CD4-positive, alpha-beta T cell treated with Interleukin-21 for 1 hour (primary cell): ENCODE data around the gene AACS.
"Not testable (repeated sequence)": the region's sequence is repeated elsewhere in the genome, so short reads cannot be mapped to it uniquely, and the experiment has no call there.

Experiments used
- DNase-seq: peaks from one replicate; pipeline ENCODE4 v3.0.0-alpha.2; 2020

Gene AACS, protein sequence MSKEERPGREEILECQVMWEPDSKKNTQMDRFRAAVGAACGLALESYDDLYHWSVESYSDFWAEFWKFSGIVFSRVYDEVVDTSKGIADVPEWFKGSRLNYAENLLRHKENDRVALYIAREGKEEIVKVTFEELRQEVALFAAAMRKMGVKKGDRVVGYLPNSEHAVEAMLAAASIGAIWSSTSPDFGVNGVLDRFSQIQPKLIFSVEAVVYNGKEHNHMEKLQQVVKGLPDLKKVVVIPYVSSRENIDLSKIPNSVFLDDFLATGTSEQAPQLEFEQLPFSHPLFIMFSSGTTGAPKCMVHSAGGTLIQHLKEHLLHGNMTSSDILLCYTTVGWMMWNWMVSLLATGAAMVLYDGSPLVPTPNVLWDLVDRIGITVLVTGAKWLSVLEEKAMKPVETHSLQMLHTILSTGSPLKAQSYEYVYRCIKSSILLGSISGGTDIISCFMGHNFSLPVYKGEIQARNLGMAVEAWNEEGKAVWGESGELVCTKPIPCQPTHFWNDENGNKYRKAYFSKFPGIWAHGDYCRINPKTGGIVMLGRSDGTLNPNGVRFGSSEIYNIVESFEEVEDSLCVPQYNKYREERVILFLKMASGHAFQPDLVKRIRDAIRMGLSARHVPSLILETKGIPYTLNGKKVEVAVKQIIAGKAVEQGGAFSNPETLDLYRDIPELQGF

DNA sequence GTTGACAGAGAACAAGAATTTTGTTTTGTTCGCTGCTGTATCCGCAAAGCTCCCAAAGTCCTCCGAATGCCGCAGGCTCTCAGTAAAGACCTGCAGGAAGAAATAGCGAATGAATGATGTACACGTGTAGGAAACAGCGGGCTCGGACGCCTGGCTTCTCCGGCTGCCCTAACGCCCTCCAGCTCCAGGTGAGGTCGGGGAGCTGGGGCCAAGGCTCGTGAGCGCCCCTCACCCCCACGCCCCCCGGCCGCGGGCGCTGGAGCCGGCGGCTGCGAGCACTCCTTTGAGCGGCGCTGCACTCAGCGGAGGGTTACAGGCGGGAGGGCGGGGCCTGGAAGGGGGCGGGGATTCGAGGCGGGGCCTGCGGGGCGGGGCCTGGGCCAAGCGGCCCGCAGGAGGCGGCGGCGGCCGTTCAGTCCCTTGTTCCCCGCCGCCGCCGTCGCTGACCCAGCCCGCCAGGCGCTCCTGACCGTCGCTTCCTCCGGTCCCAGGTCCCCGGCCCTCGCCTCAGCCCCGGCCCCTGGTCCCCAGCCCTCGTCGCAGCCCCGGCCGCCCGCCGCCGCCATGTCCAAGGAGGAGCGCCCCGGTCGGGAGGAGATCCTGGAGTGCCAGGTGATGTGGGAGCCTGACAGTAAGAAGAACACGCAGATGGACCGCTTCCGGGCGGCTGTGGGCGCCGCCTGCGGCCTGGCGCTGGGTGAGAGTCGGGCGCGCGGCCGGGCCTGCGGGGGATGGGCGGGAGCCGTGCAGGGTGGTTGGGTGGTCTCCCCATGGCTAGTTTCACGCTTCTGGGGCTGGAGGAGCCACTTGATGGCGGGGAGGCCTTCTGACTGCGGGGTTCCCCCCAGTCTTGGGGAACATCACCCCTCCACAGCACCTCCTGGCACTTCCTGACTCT is at the start of gene AACS:
AACS (plus strand) TSS at position 415 of the 898 bp plus-strand sequence; CDS start at position 565, 150 bp downstream.
- DNase-seq, result peak; percentile 80

DNA sequence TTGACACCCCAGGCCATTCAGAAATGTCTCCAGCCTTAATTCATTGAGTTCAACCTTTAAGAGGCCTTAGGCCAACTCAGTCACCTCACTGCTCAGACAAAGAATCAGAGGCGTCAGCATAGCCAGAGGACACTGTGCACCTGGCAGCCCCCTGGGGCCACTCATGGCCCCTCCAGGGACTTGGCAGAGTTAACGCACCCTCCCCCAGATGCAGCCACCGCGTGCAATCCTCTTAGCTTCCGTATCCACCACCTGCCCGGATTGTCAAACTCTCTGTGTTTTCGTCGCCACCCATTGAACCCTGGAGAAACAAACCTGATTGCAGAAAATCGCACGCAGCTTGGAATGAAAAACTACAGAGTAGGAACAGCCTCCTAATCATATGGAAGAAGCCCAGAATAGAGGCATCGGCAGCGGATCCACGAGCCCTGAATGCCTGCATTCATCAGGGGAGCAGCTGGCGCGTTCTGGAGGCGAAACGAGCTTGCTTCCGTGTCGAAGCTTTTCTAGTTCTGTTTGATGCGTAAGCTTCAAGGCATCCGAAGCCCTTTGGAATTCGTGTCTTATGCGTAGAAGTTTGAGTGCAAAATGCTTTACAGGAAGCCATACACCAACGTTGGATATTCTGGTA is 49.4 kb upstream of the AACS start:
- DNase-seq, result no peak

DNA sequence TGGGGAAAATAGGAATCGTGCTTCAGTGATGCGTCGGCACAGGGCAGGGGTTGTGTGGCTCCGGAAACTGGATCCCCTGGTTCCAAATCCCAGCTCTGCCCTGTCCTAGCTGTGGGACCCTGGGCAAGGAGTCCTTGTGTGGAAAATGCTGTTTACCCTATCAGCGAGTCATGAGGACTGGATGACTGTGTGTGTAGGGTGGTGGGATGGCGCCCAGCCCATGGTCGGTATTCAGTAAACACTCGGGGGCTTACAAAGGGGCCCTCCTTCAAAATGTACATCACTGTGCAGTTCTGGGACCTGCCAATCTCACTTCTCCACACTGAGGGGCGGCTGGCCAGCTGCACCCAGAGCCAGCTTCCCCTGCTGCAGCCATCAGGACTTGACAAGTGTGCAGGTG is 47.4 kb upstream of the AACS start:
- no peak for DNase-seq

DNA sequence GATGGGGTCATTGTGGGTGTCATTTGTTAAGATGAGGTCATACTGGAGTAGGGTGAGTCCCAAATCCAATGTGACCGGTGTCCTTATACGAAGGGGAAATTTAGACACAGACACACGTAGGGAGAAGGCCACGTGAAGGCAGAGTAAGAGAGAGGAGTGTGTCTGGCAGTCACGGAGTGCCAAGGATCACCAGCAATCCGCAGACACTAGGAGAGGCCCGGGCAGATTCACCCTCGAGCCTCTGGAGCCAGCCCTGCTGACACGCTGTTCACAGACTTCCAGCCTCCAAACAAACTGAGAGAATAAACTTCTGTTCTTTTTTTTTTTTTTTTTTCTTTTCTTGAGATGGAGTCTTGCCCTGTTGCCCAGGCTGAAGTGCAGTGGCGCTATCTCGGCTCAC is 46.9 kb upstream of the AACS start:
- DNase-seq, result no peak

DNA sequence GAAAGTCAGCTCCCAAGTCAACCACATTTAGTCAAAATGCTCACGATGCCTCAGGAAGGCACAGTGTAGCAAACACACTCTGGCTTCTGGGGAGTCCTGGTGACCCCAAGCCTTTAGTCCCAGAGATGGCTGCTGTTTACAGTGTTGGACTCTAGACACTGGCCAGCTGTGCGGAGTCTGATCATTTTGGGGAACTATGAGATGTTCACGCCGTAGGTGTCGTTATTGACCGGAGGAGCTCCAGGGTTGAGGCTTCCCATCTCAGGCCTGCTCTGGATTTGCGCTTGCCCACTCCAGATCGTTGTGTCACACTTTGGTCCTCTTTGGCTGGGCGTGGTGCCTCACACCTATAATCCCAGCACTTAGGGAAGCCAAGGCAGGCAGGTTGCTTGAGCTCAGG is 44.1 kb upstream of the AACS start:
- no peak for DNase-seq

DNA sequence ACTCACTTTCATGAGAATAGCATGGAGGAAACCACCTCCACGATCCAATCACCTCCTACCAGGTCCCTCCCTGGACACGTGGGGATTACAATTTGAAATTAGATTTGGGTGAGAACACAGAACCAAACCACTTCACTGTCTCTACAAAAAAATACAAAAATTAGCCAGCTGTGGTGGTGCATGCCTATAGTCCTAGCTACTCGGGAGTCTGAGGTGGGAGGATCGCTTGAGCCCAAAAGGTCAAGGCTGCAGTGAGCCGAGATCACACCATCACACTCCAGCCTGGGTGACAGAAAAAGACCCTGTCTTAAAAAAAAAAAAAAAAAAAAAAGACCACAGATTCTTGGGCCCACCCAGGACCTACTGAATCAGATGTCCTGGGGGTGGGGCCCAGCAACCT is 43.5 kb upstream of the AACS start:
- no peak for DNase-seq

DNA sequence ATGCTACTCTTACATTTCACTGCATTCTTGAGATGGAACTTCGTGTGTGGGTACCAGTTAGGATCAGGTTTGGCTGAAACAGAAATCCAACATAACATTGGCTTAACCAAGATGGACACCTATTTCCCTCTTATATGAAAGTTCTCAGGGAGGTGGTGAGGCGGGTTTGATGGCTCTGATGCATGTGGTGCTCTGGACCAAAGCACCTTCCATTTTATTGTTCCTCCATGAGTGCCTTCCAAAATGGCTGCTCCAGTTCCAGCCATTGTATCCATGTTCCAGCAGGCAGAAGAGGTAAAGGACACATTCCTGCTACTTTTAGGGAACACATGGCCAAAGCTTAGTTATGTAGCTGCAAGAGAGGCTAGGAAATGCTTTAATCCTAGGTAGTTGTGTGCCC is 42.2 kb upstream of the AACS start:
- no peak for DNase-seq

DNA sequence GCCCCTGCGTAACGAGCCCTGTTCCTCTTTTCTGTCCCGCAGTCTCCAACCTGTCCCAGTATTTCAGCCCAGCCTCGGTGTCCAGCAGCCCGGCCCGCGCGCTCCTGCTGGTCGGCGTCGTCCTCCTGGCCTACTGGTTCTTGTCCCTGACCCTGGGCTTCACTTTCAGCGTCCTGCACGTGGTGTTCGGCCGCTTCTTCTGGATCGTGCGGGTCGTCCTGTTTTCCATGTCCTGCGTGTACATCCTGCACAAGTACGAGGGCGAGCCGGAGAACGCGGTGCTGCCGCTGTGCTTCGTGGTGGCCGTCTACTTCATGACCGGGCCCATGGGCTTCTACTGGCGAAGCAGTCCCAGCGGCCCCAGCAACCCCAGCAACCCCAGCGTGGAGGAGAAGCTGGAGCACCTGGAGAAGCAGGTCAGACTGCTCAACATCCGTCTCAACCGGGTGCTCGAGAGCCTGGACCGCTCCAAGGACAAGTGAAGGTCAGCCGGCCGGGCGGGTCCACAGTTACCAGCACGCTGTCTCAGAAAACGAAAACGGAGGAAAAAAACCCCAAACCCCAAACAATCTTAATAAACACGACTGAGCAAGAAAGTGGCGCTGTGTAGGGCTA is 40.2 kb upstream of the AACS start:
- DNase-seq, result no peak

DNA sequence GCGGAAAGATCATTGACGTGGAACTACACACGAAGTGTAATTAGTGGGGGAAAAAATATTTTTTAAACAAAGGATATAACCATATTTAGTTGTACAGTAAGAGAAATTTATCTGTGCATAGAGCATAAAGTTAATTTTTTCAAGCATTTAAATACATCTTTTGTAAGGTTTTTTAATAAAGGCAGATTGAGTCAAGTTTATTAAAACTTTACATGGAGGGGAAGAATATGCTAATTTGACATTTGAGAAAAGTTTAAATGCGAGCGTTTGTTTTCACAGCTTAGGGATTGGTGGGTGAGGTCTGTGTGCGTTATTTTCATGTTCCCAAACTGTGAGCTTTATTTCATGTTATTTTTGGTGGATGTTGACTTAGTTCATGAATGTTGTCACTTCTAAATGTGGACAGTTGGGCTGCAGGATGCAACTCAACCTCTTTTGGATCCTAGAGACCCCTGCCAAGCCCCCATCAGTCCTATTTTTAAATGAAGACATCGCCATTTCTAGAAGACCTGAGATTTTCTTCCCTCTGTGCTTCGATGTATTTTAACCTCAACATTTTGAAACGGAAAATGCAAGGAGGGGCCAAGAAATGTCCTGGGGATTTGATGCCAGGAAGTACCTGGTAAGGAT is 39.5 kb upstream of the AACS start:
- no peak for DNase-seq

DNA sequence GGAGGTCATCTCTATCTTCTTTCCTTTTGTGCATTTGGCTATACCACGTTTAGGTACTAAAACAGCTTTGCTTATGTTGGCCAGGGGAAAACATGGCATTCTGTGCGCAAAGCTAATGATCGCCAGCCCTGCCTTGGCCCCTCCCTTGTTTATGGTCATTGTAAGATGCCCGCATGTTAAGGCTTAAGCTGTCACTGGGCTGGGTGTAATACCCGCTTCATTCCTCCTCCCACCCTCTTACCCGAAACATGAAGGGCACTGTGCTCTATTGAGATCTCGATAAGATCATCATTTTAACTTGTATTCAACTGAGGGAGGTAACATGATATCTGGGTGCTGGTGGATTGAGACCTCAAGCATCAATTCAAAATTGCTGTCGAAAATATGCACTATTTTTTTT is 37.1 kb upstream of the AACS start:
- DNase-seq, result no peak

DNA sequence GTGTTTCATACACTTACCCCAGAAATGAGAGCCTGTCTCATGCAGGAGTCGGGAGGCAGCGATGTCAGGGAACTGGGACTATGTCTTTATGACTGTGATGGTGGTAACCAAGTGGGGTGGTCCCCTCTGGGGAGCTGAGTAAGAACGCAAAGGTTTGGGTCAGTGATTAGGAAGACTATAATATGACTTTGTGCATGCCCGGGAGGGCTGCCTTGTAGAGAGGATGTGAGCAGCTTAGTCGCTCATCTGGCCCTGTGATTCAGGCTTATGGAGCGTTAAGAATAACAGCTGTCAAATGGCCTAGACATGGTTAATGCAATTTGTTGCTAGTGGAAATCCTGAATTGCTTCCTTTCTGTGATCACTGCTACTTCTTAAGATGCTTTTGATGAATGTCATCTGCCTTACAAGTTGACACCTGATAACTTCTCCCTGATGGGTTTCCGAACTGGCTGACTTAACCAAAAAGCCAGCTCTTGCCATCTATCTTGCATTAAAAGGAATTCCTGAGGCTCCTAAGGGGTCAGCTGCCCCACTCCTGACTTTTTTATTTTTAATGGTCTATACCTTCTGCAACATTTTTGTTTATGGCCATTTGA is 35.4 kb upstream of the AACS start:
- DNase-seq, result no peak

DNA sequence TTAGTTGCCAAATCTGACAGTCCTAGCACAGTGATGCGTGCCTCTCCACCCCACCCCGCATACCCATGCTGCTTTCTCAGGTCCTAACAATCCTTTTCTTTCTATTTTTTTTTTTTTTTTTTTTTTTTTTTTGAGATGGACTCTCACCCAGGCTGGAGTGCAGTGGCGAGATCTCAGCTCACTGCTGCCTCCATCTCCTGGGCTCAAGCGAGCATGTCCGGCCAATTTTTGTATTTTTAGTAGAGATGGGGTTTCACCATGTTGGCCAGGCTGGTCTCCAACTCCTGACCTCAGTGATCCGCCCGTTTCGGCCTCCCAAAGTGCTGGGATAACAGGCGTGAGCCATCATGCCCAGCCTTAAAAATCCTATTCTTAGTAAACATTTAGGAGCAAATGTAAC is 33.8 kb upstream of the AACS start:
- DNase-seq, result not testable (repeated sequence)

DNA sequence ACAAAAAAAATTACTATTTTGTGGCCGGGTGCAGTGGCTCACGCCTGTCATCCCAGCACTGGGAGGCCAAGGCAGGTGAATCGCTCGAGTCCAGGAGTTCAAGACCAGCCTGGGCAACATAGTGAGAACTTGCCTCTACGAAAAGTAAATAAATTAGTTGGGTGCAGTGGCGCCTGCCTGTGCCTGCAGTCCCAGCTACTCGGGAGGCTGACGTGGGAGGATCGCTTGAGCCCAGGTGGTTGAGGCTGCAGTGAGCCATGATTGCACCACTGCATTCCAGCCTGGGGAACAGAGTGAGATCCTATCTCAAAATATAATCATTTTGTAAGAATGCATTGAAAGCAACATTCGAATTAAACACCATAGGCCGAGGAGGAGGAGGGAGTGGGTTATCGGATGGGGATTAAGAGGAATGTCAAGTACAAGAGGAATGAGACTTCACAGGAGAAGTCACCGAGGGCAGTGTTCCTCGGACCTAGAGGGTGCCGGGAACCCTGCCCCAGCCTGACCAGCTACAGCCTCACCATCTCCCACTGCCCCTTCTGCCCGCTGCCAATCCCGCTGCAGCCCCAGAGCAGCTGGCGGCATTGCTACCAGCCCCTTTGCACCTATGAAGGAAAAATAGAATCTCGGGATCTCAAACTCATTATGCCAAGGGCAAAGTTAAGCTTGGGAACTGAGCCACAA is 32.6 kb upstream of the AACS start:
- DNase-seq, result no peak

DNA sequence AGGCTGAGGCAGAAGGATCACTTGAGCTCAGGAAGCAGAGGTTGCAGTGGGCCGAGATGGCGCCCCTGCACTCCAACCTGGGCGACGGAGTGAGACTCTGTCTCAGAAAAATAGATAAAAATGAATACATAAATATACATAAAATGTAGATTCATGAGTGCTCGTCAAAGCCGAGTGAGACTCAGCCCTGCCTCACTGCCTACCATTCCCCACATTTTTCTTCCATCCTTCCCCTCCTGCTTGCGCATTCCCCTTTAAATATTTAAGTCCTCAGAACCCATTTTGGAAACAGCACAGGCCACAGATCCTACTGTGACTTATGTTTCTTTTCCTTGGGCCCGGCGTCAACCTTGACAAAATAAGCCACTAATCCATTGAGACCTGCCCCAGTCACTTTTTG is 31.9 kb upstream of the AACS start:
- DNase-seq, result no peak

DNA sequence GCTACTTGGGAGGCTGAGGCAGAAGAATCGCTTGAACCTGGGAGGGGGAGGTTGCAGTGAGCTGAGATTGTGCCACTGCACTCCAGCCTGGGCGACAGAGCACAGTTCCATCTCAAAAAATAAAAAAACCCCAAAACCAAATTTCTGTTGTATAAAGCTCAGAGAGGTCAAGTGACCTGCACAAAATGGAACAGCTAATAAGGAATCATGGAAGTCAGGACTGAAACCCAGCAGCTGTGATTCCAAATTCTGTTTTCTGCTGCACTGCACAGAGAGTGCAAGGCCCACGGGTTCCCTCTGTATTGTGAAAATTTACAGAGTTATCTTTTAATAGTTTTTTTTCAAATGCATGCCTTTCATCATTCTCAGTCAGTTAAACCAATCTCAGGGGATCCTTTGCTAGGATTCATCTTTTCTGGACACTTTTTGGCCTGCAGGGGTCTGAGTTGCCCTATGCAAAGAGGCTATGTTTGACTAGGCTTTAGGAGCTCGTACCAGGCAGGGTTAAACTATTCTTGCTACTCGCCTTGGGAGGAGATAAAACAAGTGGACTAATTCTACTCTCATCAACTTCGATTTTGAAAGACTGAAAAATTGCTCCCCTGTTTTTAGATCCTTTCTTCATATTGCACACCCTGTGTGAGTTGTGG is 26.1 kb upstream of the AACS start:
- DNase-seq, result no peak

DNA sequence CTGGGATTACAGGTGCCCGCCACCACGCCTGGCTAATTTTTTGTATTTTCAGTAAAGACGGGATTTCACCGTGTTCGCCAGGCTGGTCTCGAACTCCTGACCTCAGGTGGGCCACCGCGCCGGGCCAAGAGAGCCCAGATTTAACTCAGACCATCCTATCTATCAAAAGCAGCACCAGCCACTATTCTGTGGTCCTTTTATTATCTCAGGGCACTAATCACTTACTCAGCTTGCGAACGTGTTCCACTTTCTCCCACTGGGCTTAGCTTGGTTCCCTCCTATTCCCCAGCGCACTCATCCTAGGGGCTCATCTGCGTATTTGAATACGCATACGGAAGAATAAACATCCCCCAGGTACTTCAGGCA is 16.2 kb upstream of the AACS start:
- DNase-seq, result no peak

DNA sequence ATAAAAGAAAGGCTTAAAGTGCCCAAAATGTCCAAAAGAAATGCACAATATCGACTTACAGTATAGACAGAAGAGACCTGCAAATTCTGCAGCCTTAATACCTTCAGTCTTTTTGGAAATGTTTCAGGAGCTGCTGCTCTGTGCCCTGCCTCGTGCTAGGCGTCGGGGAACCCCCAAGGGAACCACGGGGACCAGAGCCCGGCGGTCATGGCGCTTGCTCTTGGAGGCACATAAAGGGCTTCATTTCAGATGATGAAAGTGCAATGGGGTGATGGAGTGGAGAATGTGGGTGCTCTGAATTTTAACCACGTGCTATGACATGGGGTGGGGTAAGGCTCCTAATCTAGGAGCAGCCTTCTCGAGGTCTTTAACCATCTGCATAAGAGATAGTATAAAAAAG is 14.8 kb upstream of the AACS start:
- no peak for DNase-seq

DNA sequence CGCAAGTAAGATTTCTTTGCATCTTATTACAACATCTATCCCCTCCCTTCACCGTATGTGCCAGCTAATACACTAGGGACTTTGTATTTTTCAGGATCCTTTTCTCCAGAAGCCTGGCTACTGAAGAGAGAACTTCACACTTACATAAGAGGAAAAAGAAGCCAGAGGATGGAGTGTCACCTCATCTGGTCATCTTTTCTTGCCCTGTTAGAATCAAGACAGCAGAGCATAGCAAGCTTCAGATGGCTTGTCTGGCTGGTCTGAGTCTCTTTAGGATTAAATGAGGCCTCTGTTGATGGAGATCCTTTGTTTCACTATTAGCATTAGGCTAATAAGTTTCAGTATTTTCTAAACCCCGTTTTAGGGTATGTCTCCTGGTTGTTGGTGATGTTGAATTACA is 14.4 kb upstream of the AACS start:
- no peak for DNase-seq

DNA sequence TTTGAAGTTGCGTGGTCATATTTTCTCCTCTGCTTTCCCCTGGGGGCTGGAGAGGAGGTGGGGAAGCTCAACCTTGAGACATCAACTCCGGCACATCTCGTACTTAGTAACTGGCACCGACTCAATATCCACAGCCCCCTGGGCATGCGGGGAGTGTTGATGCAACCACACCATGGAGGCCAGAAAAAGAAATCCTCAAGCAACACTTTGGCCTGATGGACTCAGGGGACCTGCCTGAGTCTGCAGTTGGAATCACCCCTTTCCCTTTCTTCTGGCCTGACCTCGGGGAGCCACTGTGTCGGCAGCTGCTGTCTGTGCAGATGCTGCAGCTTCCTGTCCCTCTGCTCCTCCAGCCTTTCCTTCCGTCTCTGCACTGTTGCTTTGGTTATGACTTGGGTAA is 11.4 kb upstream of the AACS start:
- no peak for DNase-seq

DNA sequence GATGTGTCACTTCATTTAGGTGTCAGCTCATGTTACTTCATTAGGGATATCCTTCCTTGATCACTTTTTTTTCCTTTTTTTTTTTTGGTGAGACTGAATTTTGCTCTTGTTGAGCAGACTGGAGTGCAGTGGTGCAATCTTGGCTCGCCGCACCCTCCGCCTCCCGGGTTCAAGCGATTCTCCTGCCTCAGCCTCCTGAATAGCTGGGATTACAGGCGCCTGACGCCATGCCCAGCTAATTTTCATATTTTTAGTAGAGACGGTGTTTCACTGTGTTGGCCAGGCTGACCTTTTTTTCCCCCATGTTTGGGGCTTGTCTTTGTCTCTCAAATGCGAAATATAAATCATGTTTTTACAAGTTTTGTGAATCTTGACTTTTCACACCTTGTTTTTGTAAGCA is 9.6 kb upstream of the AACS start:
- no peak for DNase-seq

DNA sequence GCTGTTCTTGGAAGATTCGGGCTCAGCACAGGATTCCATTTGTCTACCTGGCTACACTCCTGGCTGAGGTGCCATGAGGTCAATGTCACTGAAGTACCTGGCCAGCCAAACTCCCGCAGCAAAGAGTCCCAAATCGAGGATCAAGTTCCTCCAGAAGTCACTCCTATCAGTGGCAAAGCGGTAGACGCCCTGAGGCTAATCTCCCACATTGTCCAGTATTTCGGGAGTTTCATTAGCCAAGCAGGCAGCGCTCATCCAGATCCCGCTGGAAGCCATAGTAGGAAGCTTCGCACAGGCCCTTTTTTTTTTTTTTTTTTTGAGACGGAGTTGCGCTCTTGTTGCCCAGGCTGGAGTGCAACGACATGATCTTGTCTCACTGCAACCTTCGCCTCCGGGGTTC is 8.9 kb upstream of the AACS start:
- no peak for DNase-seq
